ENCODE measurements around the gene MACO1. TPM values are rescaled to one million over a fixed set of nuclear protein-coding genes. Genes with fewer than 3 reads are reported as not detected.
A peak's percentile ranks its signal among the peaks of the same experiment; 100 is the strongest.

MACO1 gene
- total RNA-seq, 1 experiment from 2014 or later, result 12.4 TPM

DNA sequence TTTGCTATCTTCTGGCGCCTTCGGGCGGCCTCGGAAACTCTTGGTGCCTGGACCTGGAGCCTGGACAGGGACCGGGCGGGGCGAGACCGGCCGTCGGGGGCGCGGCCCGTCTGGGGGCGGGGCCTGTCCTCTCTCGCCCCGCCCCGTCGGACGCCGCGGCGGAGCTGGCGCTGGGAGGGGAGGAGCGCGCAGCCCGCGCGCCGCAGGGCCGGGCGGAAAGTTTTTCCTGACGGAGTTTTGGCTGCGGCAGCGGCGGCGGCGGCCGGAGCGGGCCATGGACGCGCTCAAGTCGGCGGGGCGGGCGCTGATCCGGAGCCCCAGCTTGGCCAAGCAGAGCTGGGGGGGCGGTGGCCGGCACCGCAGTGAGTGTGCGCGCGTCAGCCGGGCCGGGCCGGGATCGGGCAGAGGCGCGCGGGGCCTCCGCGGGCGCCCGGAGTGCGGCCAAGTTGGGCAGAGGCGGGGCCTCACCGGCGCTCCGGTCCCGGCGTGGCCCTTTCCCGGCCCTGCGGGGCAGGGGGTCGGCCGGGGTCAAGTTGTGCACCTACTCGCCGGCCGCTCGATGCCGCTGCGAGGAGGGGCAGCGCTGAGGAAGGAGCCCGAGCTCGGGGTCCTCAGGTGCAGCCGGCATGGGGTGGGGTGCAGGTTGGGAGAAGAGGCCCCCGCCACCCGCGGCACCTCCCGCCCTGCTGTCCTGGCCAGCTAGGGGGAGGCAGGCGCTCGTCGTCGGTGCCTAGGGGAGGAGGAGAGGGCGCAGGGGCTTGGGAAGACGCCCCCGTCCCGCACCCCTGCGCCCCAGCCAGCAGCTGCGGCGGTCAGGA is 112.9 kb downstream of the MACO1 start, which contains the start of gene LDLRAP1:
Gene LDLRAP1, plus strand, starts transcription at position 182 of the 818 bp plus-strand sequence. Its CDS starts 93 bp downstream, at position 275.
- peak; percentile 26 for DNase-seq (ENCODE audit: low spot score)

DNA sequence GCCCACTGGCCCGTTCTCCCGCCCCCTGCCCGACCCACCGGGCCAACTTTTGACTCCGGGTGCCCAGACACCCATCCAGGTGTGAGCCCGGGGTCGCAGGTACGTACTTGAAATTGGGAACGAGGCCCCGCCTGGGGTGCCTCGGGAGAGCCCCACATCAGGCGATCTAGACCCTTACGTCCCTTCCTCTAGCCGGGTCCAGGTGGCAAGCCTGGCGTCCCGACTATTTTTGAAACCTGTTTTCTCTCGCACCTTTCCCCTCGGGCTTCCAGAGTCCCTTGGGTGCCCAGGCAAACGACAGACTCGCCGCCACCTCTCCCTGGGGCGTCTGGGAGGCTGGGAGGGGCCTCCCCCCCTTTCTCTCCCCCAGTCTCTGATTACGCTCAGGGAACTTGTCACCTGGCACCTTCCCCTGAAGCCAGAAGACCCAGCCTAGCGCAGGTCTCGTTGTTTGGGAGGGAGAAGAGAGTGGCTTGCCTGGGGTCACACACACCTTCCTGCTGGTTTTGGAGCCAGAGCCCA is 113.6 kb downstream of the MACO1 start:
- no peak for DNase-seq (ENCODE audit: low spot score)

GRCh38 chr1:25544819-25545218 is 114.1 kb downstream of the MACO1 start:
- peak; percentile 30 for DNase-seq (ENCODE audit: low spot score)

DNA sequence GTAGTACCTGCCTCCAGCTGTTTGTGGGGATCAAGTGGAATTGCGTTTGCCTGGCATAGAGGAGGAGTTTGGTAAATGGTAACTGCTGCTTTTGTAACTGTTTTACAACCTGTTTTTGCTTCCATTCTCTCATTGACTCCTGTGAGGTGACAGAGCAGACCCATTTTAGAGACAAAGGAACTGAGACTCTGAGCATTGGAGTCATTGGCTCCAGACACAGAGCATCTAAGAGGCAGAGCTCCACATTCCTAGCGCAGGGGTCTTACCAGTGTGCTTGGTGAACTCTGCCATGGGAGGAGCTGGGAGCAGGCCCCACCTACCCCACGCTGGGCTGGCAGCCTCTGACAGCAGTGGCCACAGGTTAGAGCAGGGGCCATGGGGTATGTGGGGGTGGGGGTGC is 115.1 kb downstream of the MACO1 start:
- DNase-seq (ENCODE audit: low spot score), result no peak

DNA sequence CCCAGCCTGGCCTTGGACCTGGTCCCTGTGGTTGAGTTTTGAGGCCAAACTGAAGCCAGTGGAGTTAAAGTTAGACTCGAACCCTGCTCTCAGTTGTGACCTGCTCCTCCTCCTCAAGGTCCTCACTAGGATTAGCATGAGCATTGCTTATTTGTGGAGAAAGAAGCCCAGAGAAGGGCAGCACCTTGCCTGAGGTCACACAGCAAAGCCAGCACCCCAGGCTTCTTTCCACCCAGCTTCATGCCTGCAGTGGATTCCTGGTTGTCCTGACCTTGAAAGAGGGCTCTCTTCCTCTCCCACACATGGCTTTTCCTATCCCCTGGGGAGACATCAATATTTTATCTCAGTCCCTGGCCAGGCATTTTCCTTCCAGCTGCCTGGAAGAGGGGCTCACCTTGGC is 115.5 kb downstream of the MACO1 start:
- DNase-seq (ENCODE audit: low spot score), result no peak

- DNase-seq (ENCODE audit: low spot score), result no peak
Measured at GRCh38 chr1:25548601-25549000, 117.9 kb downstream of the MACO1 start.

GRCh38 chr1:25549273-25550154 is 118.8 kb downstream of the MACO1 start:
- peak; percentile 82 for DNase-seq (ENCODE audit: low spot score)

Other genes with a start within 250 kb of the MACO1 start
- gene SYF2, start 198.4 kb upstream of the MACO1 start, total RNA-seq (2014; rRNA removed; shearing (Covaris generic)), result 59.0 and 85.0 TPM in 2 replicates
- gene RSRP1, start 183.4 kb upstream of the MACO1 start, total RNA-seq (2014; rRNA removed; shearing (Covaris generic)), result 22.4 and 29.8 TPM in 2 replicates
- gene RHD, start 158.4 kb upstream of the MACO1 start, total RNA-seq (2014; rRNA removed; shearing (Covaris generic)), result not detected in 2 replicates
- gene TMEM50A, start 92.6 kb upstream of the MACO1 start, total RNA-seq (2014; rRNA removed; shearing (Covaris generic)), result 70.5 and 78.7 TPM in 2 replicates
- gene RHCE, start 10.1 kb upstream of the MACO1 start, total RNA-seq (2014; rRNA removed; shearing (Covaris generic)), result 0.38 TPM in 1 of 2 replicates, not detected in the other
- gene LDLRAP1, start 112.7 kb downstream of the MACO1 start, total RNA-seq (2014; rRNA removed; shearing (Covaris generic)), result 8.0 and 12.7 TPM in 2 replicates
- 0.67 and 1.5 TPM in 2 replicates for gene MAN1C1, start 185.9 kb downstream of the MACO1 start, total RNA-seq (2014; rRNA removed; shearing (Covaris generic))

Measured in A172 (cell line).